Liver (tissue), 9 donors: ENCODE data around the gene TLR4. TPM values are rescaled to one million over a fixed set of nuclear protein-coding genes. Genes with fewer than 3 reads are reported as not detected.

ENCODE experiments used
- DNase-seq: peaks from one replicate; pipeline ENCODE4 v3.0.0-alpha.2; 2017; ENCODE audit warnings: low spot score
- H3K27ac ChIP-seq, 2 donors: one replicate each; pipeline ENCODE4 v1.7.0; 2013; ENCODE audit warnings: inconsistent platforms in 2 of 2, low read length in 2 of 2, control low read depth in 1 of 2, low read depth in 1 of 2, mild to moderate bottlenecking in 1 of 2
- H3K27me3 ChIP-seq, 4 donors: one replicate each; pipeline versions ENCODE4 v1.6.1 to v1.7.0; 2013; ENCODE audit warnings: low read length in 3 of 4, inconsistent platforms in 1 of 4, mild to moderate bottlenecking in 1 of 4, moderate library complexity in 1 of 4; ENCODE audit not compliant: control insufficient read depth in 4 of 4, insufficient read depth in 4 of 4
- H3K36me3 ChIP-seq, 4 donors: one replicate each; pipeline versions ENCODE4 v1.6.1 to v1.7.0; 2013; ENCODE audit warnings: low read length in 3 of 4, mild to moderate bottlenecking in 3 of 4, low read depth in 1 of 4, moderate library complexity in 1 of 4; ENCODE audit not compliant: control insufficient read depth in 4 of 4, insufficient read depth in 3 of 4
- H3K4me1 ChIP-seq, 4 donors: one replicate each; pipeline versions ENCODE4 v1.6.1 to v1.7.0; 2013; ENCODE audit warnings: low read length in 3 of 4, mild to moderate bottlenecking in 3 of 4, moderate library complexity in 1 of 4; ENCODE audit not compliant: control insufficient read depth in 4 of 4, insufficient read depth in 4 of 4
- H3K4me3 ChIP-seq, 3 donors: one replicate each; pipeline versions ENCODE4 v1.6.1 to v1.7.0; 2013; ENCODE audit warnings: low read length in 3 of 3, control low read depth in 1 of 3, low read depth in 1 of 3, mild to moderate bottlenecking in 1 of 3
- H3K9ac ChIP-seq, 2 donors: one replicate each; pipeline ENCODE4 v1.7.0; 2013; ENCODE audit warnings: low read length in 2 of 2, mild to moderate bottlenecking in 2 of 2, moderate library complexity in 2 of 2, control low read depth in 1 of 2, low read depth in 1 of 2
- H3K9me3 ChIP-seq, 4 donors: one replicate each; pipeline versions ENCODE4 v1.6.1 to v1.7.0; 2013; ENCODE audit warnings: low read length in 3 of 4; ENCODE audit not compliant: control insufficient read depth in 4 of 4
- FOXA1 ChIP-seq: IDR thresholded peaks from 2 replicates; pipeline ENCODE4 v1.6.1; 2016; ENCODE audit warnings: antibody characterized with exemption
- FOXA2 ChIP-seq: IDR thresholded peaks from 2 replicates; pipeline ENCODE4 v1.6.1; 2016; ENCODE audit warnings: antibody characterized with exemption
- HNF4G ChIP-seq: IDR thresholded peaks from 2 replicates; pipeline ENCODE4 v1.6.1; 2016; ENCODE audit warnings: antibody characterized with exemption
- JUND ChIP-seq, 2 donors: IDR thresholded peaks; 2 replicates each; pipeline ENCODE4 v1.6.1; 2016; ENCODE audit warnings: antibody characterized with exemption in 2 of 2
- MAX ChIP-seq: IDR thresholded peaks from 2 replicates; pipeline ENCODE4 v1.6.1; 2016; ENCODE audit warnings: antibody characterized with exemption
- NR2F2 ChIP-seq: IDR thresholded peaks from 2 replicates; pipeline ENCODE4 v1.6.1; 2016; ENCODE audit warnings: antibody characterized with exemption
- RAD21 ChIP-seq, 2 donors: IDR thresholded peaks; 2 replicates each; pipeline ENCODE4 v1.6.1; 2016; ENCODE audit warnings: antibody characterized with exemption in 2 of 2, mild to moderate bottlenecking in 2 of 2
- RXRA ChIP-seq, 2 donors: IDR thresholded peaks; 2 replicates each; pipeline ENCODE4 v1.6.1; 2017 to 2018; ENCODE audit warnings: antibody characterized with exemption in 2 of 2, mild to moderate bottlenecking in 1 of 2
- SP1 ChIP-seq: IDR thresholded peaks from 2 replicates; pipeline ENCODE4 v1.6.1; 2018; ENCODE audit warnings: antibody characterized with exemption, mild to moderate bottlenecking
- TAF1 ChIP-seq: conservative IDR thresholded peaks from 2 replicates; pipeline ENCODE4 v1.6.1; 2016; ENCODE audit warnings: antibody characterized with exemption, mild to moderate bottlenecking
- YY1 ChIP-seq: IDR thresholded peaks from 2 replicates; pipeline ENCODE4 v1.6.1; 2016; ENCODE audit warnings: antibody characterized with exemption, mild to moderate bottlenecking
- ZBTB33 ChIP-seq: IDR thresholded peaks from 2 replicates; pipeline ENCODE4 v1.6.1; 2016; ENCODE audit warnings: antibody characterized with exemption
- WGBS: extraction: QIAGEN DNeasy Blood & Tissue Kit; methylation state at CpG from one replicate; pipeline ENCODE4 v1.1.7; 2013; 5-methylcytosine and 5-hydroxymethylcytosine counted together
- polyA plus RNA-seq, 2 donors: library from polyadenylated mRNA; stranded (reverse) in 1 of 2; unstranded in 1 of 2; fragments of 200-250 nt in 1 of 2; fragments of >200 nt in 1 of 2; fragmentation: Nextera tagmentation in 1 of 2; extraction: Ambion mirVana in 1 of 2; gene quantifications; one replicate each; pipeline versions ENCODE4 v1.2.1 to v1.2.3, GENCODE V29; 2013 to 2015
- total RNA-seq, 2 donors: library from RNA; depleted of rRNA; stranded (reverse); fragments of >200 nt; gene quantifications; one replicate each; pipeline ENCODE4 v1.2.3, GENCODE V29; 2014
- donor health status: healthy.
- donor health status: healthy.
- donor health status: healthy.
- donor health status: healthy.
- donor health status: healthy.

Gene TLR4
- total and polyA plus RNA-seq, 4 donors: 5.4 to 23.3 (median 10.0) TPM

- H3K9ac ChIP-seq: no peak overlapping the region
- H3K27me3 ChIP-seq: no peaks in the 10 kb centered on the region
- no peaks in the 10 kb centered on the region for H3K4me1 ChIP-seq
- H3K9me3 ChIP-seq: no peaks in the 10 kb centered on the region
- no peak overlapping the region for H3K4me3 ChIP-seq
- TF ChIP-seq MAX (no peak), FOXA2 (no peak), ZBTB33 (no peak)
- DNase-seq: no peak
- H3K27ac ChIP-seq: no peak overlapping the region
- WGBS: 83% methylated on average over 2 of the region's 2 CpGs
- no peaks in the 10 kb centered on the region for H3K36me3 ChIP-seq
These were observed 16.7 kb upstream of the TLR4 start for GRCh38 chr9:117687532-117687931.

- no peaks in the 10 kb centered on the region for H3K4me1 ChIP-seq
- H3K27me3 ChIP-seq: no peaks in the 10 kb centered on the region
- TF ChIP-seq SP1 (no peak), TAF1 (no peak), ZBTB33 (no peak), NR2F2 (no peak), HNF4G (no peak), RXRA (IDR thresholded peaks at IDR 0.05) (no peak), FOXA1 (no peak), YY1 (no peak), JUND (IDR thresholded peaks at IDR 0.05) (no peak)
- H3K27ac ChIP-seq: no peak overlapping the region
- H3K36me3 ChIP-seq: no peaks in the 10 kb centered on the region
- DNase-seq: no peak
- no peaks in the 10 kb centered on the region for H3K9me3 ChIP-seq
- no peak overlapping the region for H3K4me3 ChIP-seq
- H3K9ac ChIP-seq: no peak overlapping the region
These were observed 12.8 kb upstream of the TLR4 start for GRCh38 chr9:117691367-117691766.

- no peak for DNase-seq
- Histone ChIP-seq H3K9me3 (no peaks in the 10 kb centered on the region), H3K4me1 (no peaks in the 10 kb centered on the region), H3K4me3 (no peak overlapping the region), H3K9ac (no peak overlapping the region), H3K27ac (no peak overlapping the region), H3K27me3 (no peaks in the 10 kb centered on the region), H3K36me3 (no peaks in the 10 kb centered on the region)
- 90% methylated on average over 2 of the region's 2 CpGs for WGBS
- no peak for TF ChIP-seq RXRA (IDR thresholded peaks at IDR 0.05)
- TF ChIP-seq FOXA2: no peak
- no peak for TF ChIP-seq RAD21 (IDR thresholded peaks at IDR 0.05)
- TF ChIP-seq TAF1: no peak
- no peak for TF ChIP-seq FOXA1
- TF ChIP-seq HNF4G: no peak
- no peak for TF ChIP-seq ZBTB33
- TF ChIP-seq JUND (IDR thresholded peaks at IDR 0.05): no peak
These were observed 8.0 kb upstream of the TLR4 start for GRCh38 chr9:117696154-117696553.
